A549 (cell line): Measurements from ENCODE around the gene CD274. TPM values are rescaled to one million over a fixed set of nuclear protein-coding genes. Genes with fewer than 3 reads are reported as not detected.

Experiments used
- ATAC-seq, 2 experiments: fragments of 200-7000 bp in 1 of 2; fragments of >200 bp in 1 of 2; cut with Nextera tagmentation in 1 of 2; cut with Tn5 transposase in 1 of 2; 3 replicates each; pipeline versions ENCODE4 v1.8.0 to v1.9.1; 2018 to 2020; ENCODE audit warnings: mild to moderate bottlenecking in 1 of 2, moderate library complexity in 1 of 2
- CTCF ChIA-PET: fragments of 300-600 bp; sonication (Branson Sonifier 250); formaldehyde crosslinking; extraction: SDS; loops from one replicate; lab custom pipeline; 2021; ENCODE audit warnings: antibody characterized with exemption, inconsistent platforms; lab: Yijun Ruan, JAX
- POLR2A ChIA-PET: fragments of 350-600 bp; formaldehyde crosslinking; extraction: SDS; loops from one replicate; lab custom pipeline; 2021; ENCODE audit warnings: antibody characterized with exemption, inconsistent platforms; lab: Yijun Ruan, JAX
- DNase-seq, 2 experiments: peaks; one replicate each; pipeline versions ENCODE4 v3.0.0 to v3.0.0-alpha.2; 2011 to 2016; ENCODE audit warnings: low read depth in 1 of 2, low spot score in 1 of 2
- FAIRE-seq: peaks from 2 replicates; lab custom pipeline; 2011; peaks lifted over from hg19 to GRCh38; lab: Jason Lieb, UNC
- H3K27ac ChIP-seq, 2 experiments: fragments of >200 bp; sonication (Bioruptor Twin); formaldehyde crosslinking; 3 replicates each; pipeline ENCODE4 v1.5.1; 2016 to 2017
- H3K4me1 ChIP-seq: fragments of >200 bp; sonication (Bioruptor Twin); formaldehyde crosslinking; 3 replicates; pipeline ENCODE4 v1.6.1; 2016
- H3K4me2 ChIP-seq: fragments of >200 bp; sonication (Bioruptor Twin); formaldehyde crosslinking; 3 replicates; pipeline ENCODE4 v1.6.1; 2016
- H3K4me3 ChIP-seq: fragments of >200 bp; sonication (Bioruptor Twin); formaldehyde crosslinking; 3 replicates; pipeline ENCODE4 v1.5.1; 2016
- H3K9me3 ChIP-seq: fragments of >200 bp; sonication (Bioruptor Twin); formaldehyde crosslinking; 3 replicates; pipeline ENCODE4 v1.6.1; 2016
- ATOH8 ChIP-seq: fragments of 250-450 bp; sonication (Bioruptor Pico); IDR thresholded peaks from 2 replicates; pipeline ENCODE4 v1.5.0; 2020; ENCODE audit warnings: low read depth, mild to moderate bottlenecking, moderate library complexity
- BCL3 ChIP-seq: fragments of >200 bp; sonication (Bioruptor Twin); formaldehyde crosslinking; IDR thresholded peaks from 3 replicates; pipeline ENCODE4 v1.6.1; 2016
- CEBPB ChIP-seq, 2 experiments: fragments of >200 bp in 1 of 2; sonication (Bioruptor Twin) in 1 of 2; formaldehyde crosslinking in 1 of 2; IDR thresholded peaks; 2 replicates each; pipeline ENCODE4 v1.6.1; 2012 to 2016
- ELK1 ChIP-seq: fragments of 150-350 bp; IDR thresholded peaks from 2 replicates; pipeline ENCODE4 v1.6.1; 2014; ENCODE audit warnings: low read depth, mild to moderate bottlenecking, low read length
- HOXB13 ChIP-seq: fragments of 250-450 bp; sonication (Bioruptor Pico); IDR thresholded peaks from 2 replicates; pipeline ENCODE4 v1.5.0; 2020; ENCODE audit warnings: low read depth, mild to moderate bottlenecking, moderate library complexity
- JUN ChIP-seq, 2 experiments: fragments of >200 bp; sonication (Bioruptor Twin); formaldehyde crosslinking; IDR thresholded peaks; 2 replicates in 1 of 2; 3 replicates in 1 of 2; pipeline ENCODE4 v1.6.1; 2016 to 2017
- KDM1A ChIP-seq: fragments of 200-600 bp; sonication (generic); IDR thresholded peaks from 2 replicates; pipeline ENCODE4 v1.6.1; 2016; ENCODE audit warnings: low read depth, mild to moderate bottlenecking
- KDM5A ChIP-seq: fragments of 200-600 bp; sonication (generic); IDR thresholded peaks from 2 replicates; pipeline ENCODE4 v1.6.1; 2016; ENCODE audit warnings: antibody characterized with exemption, mild to moderate bottlenecking
- MAFK ChIP-seq: fragments of 450-650 bp; IDR thresholded peaks from 2 replicates; pipeline ENCODE4 v1.6.1; 2014; ENCODE audit not compliant: partially characterized antibody
- MAZ ChIP-seq: fragments of 150-350 bp; IDR thresholded peaks from 2 replicates; pipeline ENCODE4 v1.6.1; 2014; ENCODE audit warnings: antibody characterized with exemption, low read depth, low read length, borderline replicate concordance
- REST ChIP-seq: fragments of 200-600 bp; sonication (generic); IDR thresholded peaks from 2 replicates; pipeline ENCODE4 v1.6.1; 2016; ENCODE audit warnings: antibody characterized with exemption, mild to moderate bottlenecking, moderate library complexity
- TFCP2L1 ChIP-seq: fragments of 250-450 bp; sonication (Bioruptor Pico); IDR thresholded peaks from 2 replicates; pipeline ENCODE4 v1.5.0; 2021; ENCODE audit warnings: mild to moderate bottlenecking
- ZC3H11A ChIP-seq: fragments of 450-650 bp; IDR thresholded peaks from 2 replicates; pipeline ENCODE4 v1.6.1; 2014; ENCODE audit warnings: antibody characterized with exemption, mild to moderate bottlenecking
- ZNF302 ChIP-seq: fragments of 250-450 bp; sonication (Bioruptor Pico); IDR thresholded peaks from 2 replicates; pipeline ENCODE4 v1.9.0; 2021; ENCODE audit warnings: inconsistent platforms, mild to moderate bottlenecking, moderate library complexity
- WGBS: methylation state at CpG from one replicate; pipeline ENCODE4 v1.1.6; 2017; ENCODE audit errors: missing lambda C conversion rate; 5-methylcytosine and 5-hydroxymethylcytosine counted together
- polyA plus RNA-seq, 4 experiments: library from polyadenylated mRNA; depleted of rRNA in 3 of 4; stranded (reverse); fragments of >200 nt; fragmentation: RNase III in 1 of 4; extraction: RNeasy Plus Mini Kit Qiagen cat#74134 plus additional on column Dnase treatment in 1 of 4; gene quantifications; 2 replicates in 3 of 4; 3 replicates in 1 of 4; pipeline ENCODE4 v1.2.3, GENCODE V29; 2011 to 2017

The CD274 gene
- polyA plus RNA-seq, 2 of the 4 experiments (the other 2 are of a cell fraction): 3.4 to 6.8 TPM

GRCh38 chr9:5499889-5500398 is 49.6 kb downstream of the CD274 start (continued):
- no peak for TF ChIP-seq REST
- TF ChIP-seq KDM5A: no peak
- no peak for TF ChIP-seq BCL3
- TF ChIP-seq ZC3H11A: no peak
- no peak for TF ChIP-seq TFCP2L1 (CRISPR knock-in tag)

- Histone ChIP-seq H3K4me1 (no peaks in the 10 kb centered on the region), H3K27ac (no peak overlapping the region), H3K4me3 (no peak overlapping the region), H3K9me3 (no peaks in the 10 kb centered on the region), H3K4me2 (no peak overlapping the region)
- TF ChIP-seq JUN (IDR thresholded peaks at IDR 0.05) (no peak), CEBPB (IDR thresholded peaks at IDR 0.05) (no peak), ATOH8 (CRISPR knock-in tag) (no peak), ELK1 (no peak), KDM1A (no peak), ZNF302 (CRISPR knock-in tag) (no peak), HOXB13 (CRISPR knock-in tag) (no peak), MAZ (no peak), MAFK (no peak), KDM5A (no peak), BCL3 (no peak)
- no peak for ATAC-seq
- WGBS: 87% methylated on average over 18 of the region's 18 CpGs
- CTCF ChIA-PET: interaction anchor here (2.3 kb wide), 1 partner anchor 100 kb away, joined by 5 read pairs; no protein-coding TSS in a partner anchor
- no peak for DNase-seq
- POLR2A ChIA-PET: no interaction called here
- FAIRE-seq: no peak
Measured at GRCh38 chr9:5500441-5501235, 50.3 kb downstream of the CD274 start.
